ENCODE data around the gene CATSPER1. TPM values are rescaled to one million over a fixed set of nuclear protein-coding genes. Genes with fewer than 3 reads are reported as not detected.

The CATSPER1 gene
- total and polyA plus RNA-seq, 2 experiments from 2014 or later = not detected

DNA sequence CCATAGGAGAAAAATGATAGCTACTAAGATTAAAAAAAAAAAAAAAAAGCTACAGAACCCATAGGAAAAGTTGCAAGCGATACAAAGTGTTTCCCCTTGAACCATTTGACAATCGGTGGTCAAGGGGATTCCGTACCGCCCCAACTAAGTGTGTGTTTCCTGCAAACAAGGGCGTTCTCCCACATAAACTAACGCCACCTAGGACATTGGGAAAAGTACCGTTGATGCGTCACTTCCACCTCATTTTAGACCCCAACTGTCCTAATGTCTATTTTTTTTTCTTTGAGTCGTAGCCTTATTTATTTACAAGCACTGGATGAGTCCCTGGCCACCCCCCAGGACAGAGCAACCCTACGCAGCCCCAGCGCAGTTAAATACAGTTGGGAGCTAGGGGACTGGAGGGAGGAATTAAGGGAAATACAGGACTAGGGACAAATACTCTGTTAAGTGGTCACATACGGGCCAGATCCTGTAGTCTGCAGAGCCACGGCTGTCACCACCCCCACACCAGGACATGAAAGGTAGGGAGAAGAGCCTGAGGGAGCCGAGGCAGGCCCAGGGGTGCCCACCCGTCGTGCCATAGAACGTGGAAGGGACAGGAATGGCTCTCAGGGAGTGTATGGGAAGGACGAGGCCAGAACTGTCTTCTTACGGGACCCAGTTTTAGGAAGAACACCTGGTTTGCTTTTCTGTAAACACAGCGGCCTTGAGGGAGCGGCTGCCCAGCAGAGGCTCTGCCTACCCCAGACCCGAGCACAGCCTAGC lies 43.3 kb downstream of the CATSPER1 start:
- TF ChIP-seq, protein P1, sequence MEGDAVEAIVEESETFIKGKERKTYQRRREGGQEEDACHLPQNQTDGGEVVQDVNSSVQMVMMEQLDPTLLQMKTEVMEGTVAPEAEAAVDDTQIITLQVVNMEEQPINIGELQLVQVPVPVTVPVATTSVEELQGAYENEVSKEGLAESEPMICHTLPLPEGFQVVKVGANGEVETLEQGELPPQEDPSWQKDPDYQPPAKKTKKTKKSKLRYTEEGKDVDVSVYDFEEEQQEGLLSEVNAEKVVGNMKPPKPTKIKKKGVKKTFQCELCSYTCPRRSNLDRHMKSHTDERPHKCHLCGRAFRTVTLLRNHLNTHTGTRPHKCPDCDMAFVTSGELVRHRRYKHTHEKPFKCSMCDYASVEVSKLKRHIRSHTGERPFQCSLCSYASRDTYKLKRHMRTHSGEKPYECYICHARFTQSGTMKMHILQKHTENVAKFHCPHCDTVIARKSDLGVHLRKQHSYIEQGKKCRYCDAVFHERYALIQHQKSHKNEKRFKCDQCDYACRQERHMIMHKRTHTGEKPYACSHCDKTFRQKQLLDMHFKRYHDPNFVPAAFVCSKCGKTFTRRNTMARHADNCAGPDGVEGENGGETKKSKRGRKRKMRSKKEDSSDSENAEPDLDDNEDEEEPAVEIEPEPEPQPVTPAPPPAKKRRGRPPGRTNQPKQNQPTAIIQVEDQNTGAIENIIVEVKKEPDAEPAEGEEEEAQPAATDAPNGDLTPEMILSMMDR (IDR thresholded peaks at IDR 0.05; ENCODE audit: low read depth, low read length) = no peak
- no peaks in the 10 kb centered on the region for H3K27me3 ChIP-seq
- H3K4me3 ChIP-seq = no peak overlapping the region
- H3K27ac ChIP-seq = no peak overlapping the region
- H3K36me3 ChIP-seq = peaks cover 15% of the 10 kb centered on the region
- H3K9me3 ChIP-seq (ENCODE audit: low read depth) = no peaks in the 10 kb centered on the region
- no peak for DNase-seq (ENCODE audit: low read depth in 1 of 2, low spot score in 1 of 2)
- no peaks in the 10 kb centered on the region for H3K4me1 ChIP-seq (ENCODE audit: low read depth)

DNA sequence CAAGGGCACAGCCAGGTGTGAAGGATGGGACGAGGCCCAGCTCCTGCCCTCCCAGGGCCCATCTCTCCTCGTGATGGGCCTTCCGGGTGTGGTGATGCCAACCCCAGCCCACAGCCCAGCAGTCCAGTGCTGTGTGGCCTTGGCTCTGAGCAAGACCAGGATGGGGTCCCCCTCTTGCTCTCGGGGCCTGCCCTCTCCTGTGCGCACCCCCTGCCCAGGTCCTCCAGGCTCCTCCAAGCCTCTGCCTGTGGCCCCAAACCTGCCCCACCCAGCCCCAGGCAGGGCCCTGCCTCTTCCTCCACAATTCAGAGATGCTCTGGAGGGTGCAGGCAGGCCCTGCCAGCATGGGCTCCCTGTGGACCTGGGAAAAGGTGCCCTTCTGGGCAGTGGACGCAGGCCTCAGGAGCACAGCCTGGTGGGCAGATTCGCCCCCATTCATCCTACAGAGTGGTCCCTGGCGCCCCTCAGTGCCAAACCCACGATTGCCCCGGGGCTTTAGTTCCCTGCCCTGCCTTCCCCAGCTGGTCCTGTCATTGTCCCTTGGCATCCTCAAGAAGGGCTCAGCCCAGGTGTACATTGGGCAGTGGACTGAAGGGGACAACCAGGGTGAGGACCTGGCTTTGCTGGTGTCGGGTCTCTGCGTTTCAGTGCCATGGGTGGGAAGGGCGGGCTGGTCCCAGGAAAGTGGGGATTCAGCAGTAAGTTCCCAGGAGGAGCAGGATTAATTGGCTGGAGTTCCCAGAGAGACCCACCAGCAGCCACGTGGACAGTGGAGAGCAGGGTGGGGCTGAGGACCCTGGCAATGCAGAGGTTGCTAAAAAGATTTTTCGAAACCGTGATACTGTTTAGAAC lies 44.1 kb downstream of the CATSPER1 start:
- Histone ChIP-seq H3K27me3 (no peaks in the 10 kb centered on the region), H3K4me3 (no peak overlapping the region), H3K27ac (no peak overlapping the region), H3K4me1 (ENCODE audit: low read depth) (no peaks in the 10 kb centered on the region), H3K9me3 (ENCODE audit: low read depth) (no peaks in the 10 kb centered on the region), H3K36me3 (peaks cover 21% of the 10 kb centered on the region)
- DNase-seq (ENCODE audit: low read depth in 1 of 2, low spot score in 1 of 2) = no peak
- TF ChIP-seq, protein P1 (IDR thresholded peaks at IDR 0.05; ENCODE audit: low read depth, low read length) = no peak

DNA sequence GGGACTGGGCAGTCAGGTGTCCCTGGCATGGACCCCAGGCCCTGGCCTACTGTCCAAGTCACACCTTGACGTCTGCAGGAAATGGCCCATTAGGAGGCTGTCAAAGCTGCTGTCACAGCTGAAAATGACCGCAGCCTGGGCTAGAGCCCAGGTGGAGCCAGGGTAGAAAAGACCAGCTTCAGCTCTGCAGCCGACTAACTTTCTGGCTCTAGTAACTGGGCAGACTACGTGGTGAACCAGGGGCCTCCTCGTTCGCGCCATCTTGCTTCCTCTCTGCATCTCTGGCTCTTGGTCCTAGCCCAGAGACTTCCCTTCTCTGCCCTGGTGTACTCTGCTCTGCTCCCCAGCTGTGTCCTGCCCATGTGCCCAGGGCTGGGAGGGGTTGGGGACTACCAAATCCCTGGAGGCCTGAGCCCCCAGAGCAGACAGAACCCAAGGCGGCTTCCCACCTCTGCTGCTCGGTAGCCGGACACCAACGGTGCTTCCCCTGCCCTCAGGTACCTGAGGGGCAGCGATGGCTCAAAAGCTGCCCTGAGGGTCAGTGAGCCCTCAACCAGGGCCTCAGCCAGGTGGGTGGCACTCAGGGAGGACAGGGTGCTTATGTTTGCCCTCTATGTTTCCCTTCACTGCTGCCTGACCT lies 45.1 kb downstream of the CATSPER1 start:
- TF ChIP-seq, protein P1 (IDR thresholded peaks at IDR 0.05; ENCODE audit: low read depth, low read length) = no peak
- DNase-seq (ENCODE audit: low read depth in 1 of 2, low spot score in 1 of 2) = no peak
- H3K9me3 ChIP-seq (ENCODE audit: low read depth) = no peaks in the 10 kb centered on the region
- H3K27ac ChIP-seq = no peak overlapping the region
- H3K36me3 ChIP-seq = peaks cover 26% of the 10 kb centered on the region
- H3K4me1 ChIP-seq (ENCODE audit: low read depth) = no peaks in the 10 kb centered on the region
- H3K27me3 ChIP-seq = no peaks in the 10 kb centered on the region
- H3K4me3 ChIP-seq = no peak overlapping the region

DNA sequence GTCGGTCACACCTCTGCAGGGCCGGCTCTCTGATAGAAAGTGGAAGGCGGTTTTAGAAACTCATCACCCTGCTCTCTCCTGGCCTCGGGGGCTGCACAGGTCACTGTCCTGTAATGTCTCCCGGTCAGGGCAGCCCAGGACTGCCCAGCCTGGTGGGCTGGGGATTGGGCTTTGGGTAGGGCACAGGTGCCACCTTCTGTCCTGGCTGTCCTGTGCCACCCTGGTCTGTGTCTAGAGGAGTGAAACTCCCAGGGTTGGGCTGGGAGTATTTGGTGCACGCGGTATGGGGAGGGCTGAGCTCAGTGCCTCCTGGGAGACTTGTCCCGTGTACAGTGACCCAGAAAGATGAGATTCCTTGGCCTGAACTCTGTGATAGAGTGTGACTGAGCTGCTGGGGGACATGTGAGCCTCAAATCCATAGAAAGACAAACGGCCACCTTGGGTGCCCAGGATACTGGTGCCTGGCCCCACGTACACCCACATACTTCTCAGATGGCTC lies 47.0 kb downstream of the CATSPER1 start:
- H3K27ac ChIP-seq = no peak overlapping the region
- no peaks in the 10 kb centered on the region for H3K4me1 ChIP-seq (ENCODE audit: low read depth)
- H3K9me3 ChIP-seq (ENCODE audit: low read depth) = no peaks in the 10 kb centered on the region
- H3K36me3 ChIP-seq = peaks cover 26% of the 10 kb centered on the region
- DNase-seq (ENCODE audit: low read depth in 1 of 2, low spot score in 1 of 2) = no peak
- no peaks in the 10 kb centered on the region for H3K27me3 ChIP-seq
- TF ChIP-seq, protein P1 (IDR thresholded peaks at IDR 0.05; ENCODE audit: low read depth, low read length) = no peak
- H3K4me3 ChIP-seq = no peak overlapping the region

DNA sequence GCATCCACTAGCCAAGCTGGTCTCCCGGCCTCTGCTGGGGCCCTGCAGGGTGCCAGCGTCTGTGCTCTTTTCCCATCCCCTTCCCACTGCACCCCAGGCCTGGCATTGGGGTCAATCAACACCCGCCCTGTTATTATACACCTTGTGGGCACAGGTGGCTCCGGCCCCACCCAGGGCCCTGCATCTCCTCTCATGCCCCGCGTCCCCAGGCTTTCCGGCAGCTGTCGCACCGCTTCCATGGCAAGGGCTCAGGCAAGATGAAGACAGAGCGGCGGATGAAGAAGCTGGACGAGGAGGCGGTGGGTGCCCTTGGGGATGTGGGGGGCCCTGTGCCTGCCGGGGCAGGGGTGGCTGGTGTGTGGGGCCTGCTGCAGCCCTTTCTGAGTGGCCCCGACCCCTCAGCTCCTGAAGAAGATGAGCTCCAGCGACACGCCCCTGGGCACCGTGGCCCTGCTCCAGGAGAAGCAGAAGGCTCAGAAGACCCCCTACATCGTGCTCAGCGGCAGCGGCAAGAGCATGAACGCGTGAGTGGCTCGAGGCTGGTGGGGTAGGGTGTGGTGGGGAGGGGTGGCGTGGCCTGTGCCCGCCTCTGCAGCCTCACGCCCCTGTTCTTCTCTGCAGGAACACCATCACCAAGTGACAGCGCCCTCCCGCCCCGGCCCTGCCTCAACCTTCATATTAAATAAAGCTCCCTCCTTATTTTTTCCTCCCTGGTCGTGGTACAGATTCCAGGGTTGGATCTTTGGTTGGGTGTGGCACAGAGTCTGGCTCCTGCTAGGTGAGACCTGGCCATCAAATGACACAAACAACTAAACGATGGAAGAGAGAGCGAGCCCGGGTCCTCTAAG lies 47.7 kb downstream of the CATSPER1 start:
- TF ChIP-seq, protein P1 (IDR thresholded peaks at IDR 0.05; ENCODE audit: low read depth, low read length) = no peak
- no peaks in the 10 kb centered on the region for H3K27me3 ChIP-seq
- H3K27ac ChIP-seq = no peak overlapping the region
- no peak overlapping the region for H3K4me3 ChIP-seq
- no peak for DNase-seq (ENCODE audit: low read depth in 1 of 2, low spot score in 1 of 2)
- H3K4me1 ChIP-seq (ENCODE audit: low read depth) = no peaks in the 10 kb centered on the region
- no peaks in the 10 kb centered on the region for H3K9me3 ChIP-seq (ENCODE audit: low read depth)
- peaks cover 26% of the 10 kb centered on the region for H3K36me3 ChIP-seq
